KMS-11 (cell line): ENCODE results near the gene SCGB1C2.

ENCODE experiments used
- H2AFZ ChIP-seq: fragments of 200-600 bp; sonication (generic); 2 replicates; pipeline ENCODE4 v1.6.1; 2016; ENCODE audit warnings: antibody characterized with exemption, mixed run types, low read depth
- H3K27ac ChIP-seq: fragments of 200-600 bp; sonication (generic); 2 replicates; pipeline ENCODE4 v1.6.1; 2016; ENCODE audit warnings: mild to moderate bottlenecking, mixed run types
- H3K27me3 ChIP-seq: fragments of 200-600 bp; sonication (generic); 2 replicates; pipeline ENCODE4 v1.6.1; 2017; ENCODE audit warnings: mild to moderate bottlenecking, low read depth, mixed run types, moderate library complexity; ENCODE audit not compliant: insufficient read depth
- H3K36me3 ChIP-seq: fragments of 200-600 bp; sonication (generic); 2 replicates; pipeline ENCODE4 v1.6.1; 2017; ENCODE audit warnings: mild to moderate bottlenecking, mixed run types; ENCODE audit not compliant: insufficient read depth
- H3K4me1 ChIP-seq: fragments of 200-600 bp; sonication (generic); 2 replicates; pipeline ENCODE4 v1.6.1; 2016; ENCODE audit warnings: mild to moderate bottlenecking, low read depth, mixed run types; ENCODE audit not compliant: poor library complexity, severe bottlenecking
- H3K4me2 ChIP-seq: fragments of 200-600 bp; sonication (generic); 2 replicates; pipeline ENCODE4 v1.7.0; 2016; ENCODE audit warnings: mild to moderate bottlenecking, mixed run types
- H3K4me3 ChIP-seq: fragments of 200-600 bp; sonication (generic); IDR thresholded peaks from 2 replicates; pipeline ENCODE4 v1.6.1; 2017; ENCODE audit warnings: low read depth, low read length, mixed read lengths; ENCODE audit not compliant: insufficient read depth
- H3K79me2 ChIP-seq: fragments of 200-600 bp; sonication (generic); 2 replicates; pipeline ENCODE4 v1.6.1; 2016; ENCODE audit warnings: low read depth, mixed run types; ENCODE audit not compliant: insufficient read depth
- H3K9ac ChIP-seq: fragments of 200-600 bp; sonication (generic); 2 replicates; pipeline ENCODE4 v1.6.1; 2016; ENCODE audit warnings: mild to moderate bottlenecking, mixed run types
- H4K20me1 ChIP-seq: fragments of 200-600 bp; sonication (generic); 2 replicates; pipeline ENCODE4 v1.6.1; 2016; ENCODE audit warnings: mild to moderate bottlenecking, mixed run types; ENCODE audit not compliant: insufficient read depth
- CTCF ChIP-seq: fragments of 200-600 bp; sonication (generic); conservative IDR thresholded peaks from 2 replicates; pipeline ENCODE4 v1.6.1; 2017; ENCODE audit warnings: low read depth, mild to moderate bottlenecking, antibody characterized with exemption, low read length, moderate library complexity, mixed read lengths

Gene SCGB1C2

GRCh38 chr17:178292-179065, 41.1 kb downstream of the SCGB1C2 start:
- no peaks in the 10 kb centered on the region for H4K20me1 ChIP-seq
- H3K79me2 ChIP-seq = no peaks in the 10 kb centered on the region
- H3K9ac ChIP-seq = no peak overlapping the region
- no peak for TF ChIP-seq CTCF
- H3K4me2 ChIP-seq = no peak overlapping the region
- H3K27ac ChIP-seq = no peak overlapping the region
- no peak overlapping the region for H3K4me3 ChIP-seq
- H3K4me1 ChIP-seq = no peaks in the 10 kb centered on the region
- H2AFZ ChIP-seq = no peak overlapping the region
- no peaks in the 10 kb centered on the region for H3K36me3 ChIP-seq
- no peaks in the 10 kb centered on the region; the same call in 1 of the 2 replicates for H3K27me3 ChIP-seq

GRCh38 chr17:179066-179432, 41.7 kb downstream of the SCGB1C2 start:
- no peak for TF ChIP-seq CTCF
- H3K9ac ChIP-seq = no peak overlapping the region

GRCh38 chr17:179781-180380, 42.5 kb downstream of the SCGB1C2 start:
- Histone ChIP-seq H3K27ac (no peak overlapping the region), H3K4me3 (no peak overlapping the region), H3K27me3 (no peaks in the 10 kb centered on the region; the same call in 1 of the 2 replicates), H3K9ac (no peak overlapping the region), H3K79me2 (no peaks in the 10 kb centered on the region), H3K36me3 (no peaks in the 10 kb centered on the region), H2AFZ (no peak overlapping the region), H3K4me2 (no peak overlapping the region), H3K4me1 (peaks cover under 1% of the 10 kb centered on the region), H4K20me1 (no peaks in the 10 kb centered on the region)
- no peak for TF ChIP-seq CTCF

More at GRCh38 chr17:179066-179432, 41.7 kb downstream of the SCGB1C2 start:
- Histone ChIP-seq H3K4me1 (no peaks in the 10 kb centered on the region), H3K4me2 (no peak overlapping the region), H4K20me1 (no peaks in the 10 kb centered on the region), H3K79me2 (no peaks in the 10 kb centered on the region), H3K36me3 (no peaks in the 10 kb centered on the region), H3K27ac (no peak overlapping the region), H3K27me3 (no peaks in the 10 kb centered on the region; the same call in 1 of the 2 replicates), H3K4me3 (no peak overlapping the region), H2AFZ (no peak overlapping the region)

GRCh38 chr17:180381-181244, 43.2 kb downstream of the SCGB1C2 start:
- no peak overlapping the region for H3K27ac ChIP-seq
- H3K4me1 ChIP-seq = peaks cover 8% of the 10 kb centered on the region

More at GRCh38 chr17:180381-181244, 43.2 kb downstream of the SCGB1C2 start:
- Histone ChIP-seq H2AFZ (no peak overlapping the region), H3K9ac (no peak overlapping the region), H3K4me3 (no peak overlapping the region), H3K4me2 (no peak overlapping the region), H3K79me2 (no peaks in the 10 kb centered on the region), H3K36me3 (no peaks in the 10 kb centered on the region), H3K27me3 (no peaks in the 10 kb centered on the region; the same call in 1 of the 2 replicates), H4K20me1 (no peaks in the 10 kb centered on the region)
- no peak for TF ChIP-seq CTCF
